HG03064 (cell line): ENCODE data around the gene EML6.

Experiments used
- ATAC-seq: cut with Tn5 transposase; IDR thresholded peaks from one replicate; pipeline ENCODE4 v1.9.1; 2021; ENCODE audit warnings: low read depth; ENCODE audit not compliant: unreplicated experiment

Gene EML6

GRCh38 chr2:54704688-54705605 lies 18.5 kb upstream of the EML6 start:
- no peak for ATAC-seq

DNA sequence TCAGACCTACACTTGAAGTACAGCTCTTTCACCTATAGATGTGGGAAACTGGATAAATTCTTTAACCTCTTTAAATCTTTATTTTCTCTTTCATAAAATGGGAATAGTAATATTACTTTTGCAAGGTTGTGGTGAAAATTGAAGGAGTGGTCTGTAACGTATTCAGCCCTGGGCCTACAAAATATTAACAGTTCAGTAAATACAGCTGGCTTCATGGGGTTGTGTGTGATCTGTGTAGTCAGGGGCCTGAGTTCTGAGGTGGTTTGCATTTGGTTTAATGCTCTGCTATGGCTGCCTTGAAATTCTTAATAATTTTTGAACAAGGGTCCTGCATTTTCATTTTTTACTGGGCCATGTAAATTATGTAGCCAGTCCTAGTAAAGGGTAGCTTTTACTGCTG lies 16.8 kb upstream of the EML6 start:
- no peak for ATAC-seq

GRCh38 chr2:54708584-54709335 lies 14.7 kb upstream of the EML6 start:
- ATAC-seq, result no peak

- ATAC-seq, result no peak
Observed at GRCh38 chr2:54709336-54709809, 14.1 kb upstream of the EML6 start.

DNA sequence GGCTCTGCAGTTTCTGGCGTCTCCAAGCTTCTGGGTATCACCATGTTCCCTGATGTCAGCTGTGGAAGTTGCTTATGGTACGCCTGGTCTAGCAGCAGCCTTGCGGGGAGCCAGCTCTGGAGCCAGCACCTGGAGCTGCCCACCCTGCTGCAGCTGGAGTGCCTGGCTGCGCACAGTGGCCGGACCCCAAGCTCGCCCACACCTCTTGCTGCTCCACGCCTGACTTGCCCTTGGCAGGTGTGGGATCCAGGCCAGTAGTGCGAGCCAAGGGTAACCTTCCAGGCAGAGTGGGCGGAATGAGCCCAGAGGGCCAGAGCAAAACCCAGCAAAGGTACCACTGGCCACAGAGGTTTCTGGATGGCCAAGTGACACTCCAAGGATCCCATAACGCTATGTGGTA lies 13.2 kb upstream of the EML6 start:
- no peak for ATAC-seq

DNA sequence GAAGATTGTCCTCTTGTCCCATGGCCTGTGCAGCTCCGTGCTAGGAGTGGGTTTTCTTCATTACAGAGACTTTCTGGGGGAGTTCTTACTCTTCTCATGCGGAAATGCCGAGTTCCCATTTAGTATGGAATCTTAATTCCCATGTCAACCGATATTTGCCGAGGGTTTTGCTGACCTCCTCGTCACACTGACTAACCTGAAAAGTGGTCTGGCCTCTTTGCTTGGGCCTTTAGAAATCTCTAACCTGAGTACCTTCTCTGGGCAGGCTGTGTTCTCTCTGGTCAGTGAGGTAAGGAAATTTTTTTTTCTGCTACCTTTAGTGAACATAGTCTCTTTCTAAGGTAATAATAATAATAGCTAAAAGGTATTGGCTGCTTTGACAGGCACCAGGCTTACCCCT lies 10.9 kb upstream of the EML6 start:
- ATAC-seq, result no peak

GRCh38 chr2:54714996-54715395 lies 8.5 kb upstream of the EML6 start:
- no peak for ATAC-seq

- no peak for ATAC-seq
Observed at GRCh38 chr2:54716375-54716774, 7.1 kb upstream of the EML6 start.

- ATAC-seq, result no peak
Observed at GRCh38 chr2:54720563-54720962, 2.9 kb upstream of the EML6 start.

DNA sequence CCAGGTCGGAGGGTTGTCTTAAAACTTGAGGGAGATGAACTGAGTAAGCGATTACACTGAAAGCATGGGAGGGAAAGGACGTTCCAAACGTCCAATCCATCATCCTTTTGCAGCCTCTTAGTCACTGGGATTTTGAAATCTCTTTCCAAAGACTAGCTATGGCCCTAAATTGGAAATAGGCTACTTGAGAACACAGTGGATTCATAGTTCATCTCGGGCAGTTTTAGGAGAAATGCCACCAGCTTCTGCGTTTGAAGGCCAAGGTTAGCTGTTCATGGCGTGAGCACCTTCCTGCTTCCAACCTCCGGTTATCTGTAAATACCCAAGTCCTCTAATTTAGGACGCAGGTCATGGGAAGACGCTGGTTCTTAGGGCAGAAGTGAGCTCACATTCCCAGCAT lies 821 bp upstream of the EML6 start:
- no peak for ATAC-seq

- ATAC-seq, result no peak
Observed at GRCh38 chr2:54723996-54724559, 616 bp downstream of the EML6 start.

DNA sequence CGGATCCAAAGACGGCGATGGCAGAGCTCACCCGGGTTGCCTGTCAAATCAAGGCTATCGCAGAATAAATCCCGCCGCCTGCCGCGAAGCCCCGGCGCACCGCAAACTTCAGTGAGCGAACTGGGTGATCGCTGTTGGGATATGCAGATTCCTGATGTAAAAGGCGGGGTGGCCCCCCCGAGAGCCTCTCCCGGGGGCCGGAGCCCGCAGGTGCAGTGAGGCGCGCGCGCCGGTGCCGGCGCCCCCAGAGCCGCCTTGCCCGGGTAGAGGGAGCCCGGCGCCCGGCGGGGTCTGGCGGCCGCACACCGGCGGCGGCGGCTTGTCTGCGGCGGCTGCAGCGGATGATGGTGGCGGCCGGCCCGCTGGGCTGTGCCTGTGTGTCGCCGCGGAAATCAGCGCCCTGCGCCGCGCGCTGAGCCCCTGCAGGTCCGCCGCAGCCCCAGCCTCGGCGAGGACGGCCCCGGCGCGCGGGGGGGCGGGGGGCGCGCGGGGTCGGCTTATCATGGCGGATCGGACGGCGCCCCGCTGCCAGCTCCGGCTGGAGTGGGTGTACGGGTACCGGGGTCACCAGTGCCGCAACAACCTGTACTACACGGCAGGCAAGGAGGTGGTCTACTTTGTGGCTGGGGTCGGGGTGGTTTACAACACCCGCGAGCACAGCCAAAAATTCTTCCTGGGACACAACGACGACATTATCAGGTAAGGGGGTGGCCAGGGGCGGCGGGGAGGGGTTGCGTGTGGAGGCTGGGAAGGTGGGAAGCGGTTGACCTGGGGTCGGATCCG lies 1.3 kb downstream of the EML6 start:
- no peak for ATAC-seq

- no peak for ATAC-seq
Observed at GRCh38 chr2:54725343-54726099, 2.1 kb downstream of the EML6 start.

GRCh38 chr2:54726431-54726830 lies 3.0 kb downstream of the EML6 start:
- no peak for ATAC-seq

GRCh38 chr2:54726940-54727339 lies 3.5 kb downstream of the EML6 start:
- ATAC-seq, result no peak

DNA sequence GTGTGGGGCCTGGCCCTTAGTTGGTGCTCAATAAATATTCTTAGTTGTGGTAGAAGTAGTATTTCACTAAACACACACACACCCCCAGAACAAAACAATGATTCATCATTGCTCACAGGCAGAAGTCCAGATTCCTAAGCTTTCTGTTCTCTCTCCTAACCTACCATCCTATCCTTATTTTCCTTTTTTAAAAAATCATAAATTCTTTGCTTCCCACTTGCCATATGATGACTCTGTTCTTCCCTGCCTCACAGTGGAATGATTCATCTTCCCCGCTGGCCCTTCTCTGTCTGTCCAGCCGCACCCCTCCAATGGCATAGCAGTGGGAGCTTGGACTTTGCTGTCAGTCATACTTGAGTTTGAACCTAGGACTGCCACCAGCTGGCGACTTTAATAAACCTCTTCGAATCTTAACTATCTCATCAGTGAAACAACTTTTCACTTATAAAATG lies 5.2 kb downstream of the EML6 start:
- ATAC-seq, result no peak

DNA sequence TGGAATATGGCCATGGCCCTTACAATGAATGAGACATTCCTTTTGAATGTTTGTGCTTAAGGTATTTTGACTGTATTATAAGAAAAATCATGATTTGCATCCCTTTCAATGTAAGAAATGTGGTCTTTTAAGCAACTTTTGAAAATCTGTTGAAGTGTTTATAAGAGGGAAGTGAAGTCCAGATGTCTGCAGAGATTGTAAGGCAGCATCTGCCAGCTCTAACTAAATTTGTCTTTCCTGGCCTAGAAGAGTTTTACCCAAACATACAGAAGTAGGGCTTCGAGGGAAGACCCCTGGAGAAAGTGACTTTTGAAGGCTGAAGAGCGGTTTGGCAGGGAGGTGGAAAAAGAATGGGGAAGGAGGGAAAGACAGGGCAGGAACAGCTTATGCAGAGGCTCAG lies 12.2 kb downstream of the EML6 start:
- ATAC-seq, result no peak

- ATAC-seq, result no peak
Observed at GRCh38 chr2:54738281-54738680, 14.8 kb downstream of the EML6 start.

- ATAC-seq, result no peak
Observed at GRCh38 chr2:54740333-54740732, 16.9 kb downstream of the EML6 start.

GRCh38 chr2:54741250-54741649 lies 17.8 kb downstream of the EML6 start:
- ATAC-seq, result no peak
